Ectodermal cell (in vitro differentiated cells): Measurements from ENCODE around the gene TMEM59.

Experiments used
- H3K27ac ChIP-seq: 2 replicates; pipeline ENCODE4 v1.7.0; 2013; ENCODE audit warnings: mild to moderate bottlenecking, low read depth, low read length; ENCODE audit not compliant: insufficient read depth, poor library complexity, severe bottlenecking
- H3K27me3 ChIP-seq: 2 replicates; pipeline ENCODE4 v1.7.0; 2013; ENCODE audit warnings: mild to moderate bottlenecking, low read length; ENCODE audit not compliant: insufficient read depth, control insufficient read depth, poor library complexity, severe bottlenecking
- H3K36me3 ChIP-seq: one replicate; pipeline ENCODE4 v1.7.0; 2013; ENCODE audit warnings: low read length; ENCODE audit not compliant: control insufficient read depth, insufficient read depth
- H3K4me1 ChIP-seq: one replicate; pipeline ENCODE4 v1.7.0; 2013; ENCODE audit warnings: low read length; ENCODE audit not compliant: control insufficient read depth, insufficient read depth
- H3K4me3 ChIP-seq: 2 replicates; pipeline ENCODE4 v1.7.0; 2013; ENCODE audit warnings: low read depth, low read length, control low read depth; ENCODE audit not compliant: insufficient read depth
- H3K9me3 ChIP-seq: 2 replicates; pipeline ENCODE4 v1.7.0; 2013; ENCODE audit warnings: mild to moderate bottlenecking, low read length, moderate library complexity; ENCODE audit not compliant: control insufficient read depth
- WGBS, 2 experiments: methylation state at CpG; one replicate each; pipeline ENCODE4 v1.1.7; 2013; ENCODE audit warnings: missing lambda C conversion rate in 2 of 2; 5-methylcytosine and 5-hydroxymethylcytosine counted together

Gene TMEM59

GRCh38 chr1:54088385-54088784, 35.4 kb upstream of the TMEM59 start:
- 92 to 98% methylated on average over 5 of the region's 5 CpGs for WGBS, 2 experiments

GRCh38 chr1:54086754-54087153, 33.8 kb upstream of the TMEM59 start:
- H3K4me1 ChIP-seq: no peaks in the 10 kb centered on the region
- H3K36me3 ChIP-seq: no peaks in the 10 kb centered on the region
- H3K4me3 ChIP-seq: no peak overlapping the region
- no peaks in the 10 kb centered on the region for H3K9me3 ChIP-seq
- H3K27me3 ChIP-seq: no peaks in the 10 kb centered on the region
- no peak overlapping the region for H3K27ac ChIP-seq
- 100% methylated on average over 1 of the region's 1 CpG for WGBS, 2 experiments

More at GRCh38 chr1:54088385-54088784, 35.4 kb upstream of the TMEM59 start:
- no peak overlapping the region for H3K27ac ChIP-seq
- no peaks in the 10 kb centered on the region for H3K36me3 ChIP-seq
- no peaks in the 10 kb centered on the region for H3K27me3 ChIP-seq
- H3K9me3 ChIP-seq: no peaks in the 10 kb centered on the region
- no peak overlapping the region for H3K4me3 ChIP-seq
- no peaks in the 10 kb centered on the region for H3K4me1 ChIP-seq

- WGBS, 2 experiments: 77 to 78% methylated on average over 1 to 2 of the region's 2 CpGs
- Histone ChIP-seq H3K36me3 (no peaks in the 10 kb centered on the region), H3K4me3 (no peak overlapping the region), H3K9me3 (no peaks in the 10 kb centered on the region), H3K27me3 (no peaks in the 10 kb centered on the region), H3K27ac (no peak overlapping the region), H3K4me1 (no peaks in the 10 kb centered on the region)
Measured at GRCh38 chr1:54084794-54085193, 31.8 kb upstream of the TMEM59 start.

GRCh38 chr1:54081306-54082270, 28.6 kb upstream of the TMEM59 start:
- Histone ChIP-seq H3K4me3 (no peak overlapping the region), H3K27me3 (no peaks in the 10 kb centered on the region), H3K27ac (no peak overlapping the region), H3K36me3 (no peaks in the 10 kb centered on the region), H3K4me1 (no peaks in the 10 kb centered on the region), H3K9me3 (no peaks in the 10 kb centered on the region)
- 62 to 63% methylated on average over 8 of the region's 8 CpGs for WGBS, 2 experiments

- H3K36me3 ChIP-seq: no peaks in the 10 kb centered on the region
- no peak overlapping the region for H3K4me3 ChIP-seq
- no peaks in the 10 kb centered on the region for H3K9me3 ChIP-seq
- H3K4me1 ChIP-seq: no peaks in the 10 kb centered on the region
- H3K27ac ChIP-seq: no peak overlapping the region
- H3K27me3 ChIP-seq: no peaks in the 10 kb centered on the region
- WGBS, 2 experiments: 90 to 100% methylated on average over 2 of the region's 2 CpGs
Measured at GRCh38 chr1:54080598-54081049, 27.6 kb upstream of the TMEM59 start.

- no peaks in the 10 kb centered on the region for H3K27me3 ChIP-seq
- H3K36me3 ChIP-seq: no peaks in the 10 kb centered on the region
- no peak overlapping the region for H3K4me3 ChIP-seq
- no peak overlapping the region for H3K27ac ChIP-seq
- no peaks in the 10 kb centered on the region for H3K9me3 ChIP-seq
- H3K4me1 ChIP-seq: no peaks in the 10 kb centered on the region
Measured at GRCh38 chr1:54077359-54077758, 24.4 kb upstream of the TMEM59 start.

GRCh38 chr1:54070171-54070837, 17.3 kb upstream of the TMEM59 start:
- Histone ChIP-seq H3K36me3 (no peaks in the 10 kb centered on the region), H3K4me1 (no peaks in the 10 kb centered on the region), H3K27ac (no peak overlapping the region), H3K27me3 (no peaks in the 10 kb centered on the region), H3K4me3 (no peak overlapping the region), H3K9me3 (no peaks in the 10 kb centered on the region)
- WGBS, 2 experiments: 95 to 100% methylated on average over 1 of the region's 2 CpGs

GRCh38 chr1:54069791-54070170, 16.8 kb upstream of the TMEM59 start:
- no peak overlapping the region for H3K27ac ChIP-seq
- no peaks in the 10 kb centered on the region for H3K36me3 ChIP-seq
- no peaks in the 10 kb centered on the region for H3K9me3 ChIP-seq
- no peak overlapping the region for H3K4me3 ChIP-seq
- 82 to 96% methylated on average over 1 of the region's 1 CpG for WGBS, 2 experiments
- H3K27me3 ChIP-seq: no peaks in the 10 kb centered on the region
- H3K4me1 ChIP-seq: no peaks in the 10 kb centered on the region

- Histone ChIP-seq H3K4me1 (no peaks in the 10 kb centered on the region), H3K9me3 (no peaks in the 10 kb centered on the region), H3K27ac (no peak overlapping the region), H3K4me3 (no peak overlapping the region), H3K27me3 (no peaks in the 10 kb centered on the region), H3K36me3 (no peaks in the 10 kb centered on the region)
- WGBS, 2 experiments: 94 to 97% methylated on average over 5 of the region's 5 CpGs
Measured at GRCh38 chr1:54064299-54064698, 11.3 kb upstream of the TMEM59 start.

- Histone ChIP-seq H3K4me1 (peaks cover 7% of the 10 kb centered on the region), H3K27me3 (no peaks in the 10 kb centered on the region), H3K27ac (no peak overlapping the region), H3K4me3 (peak overlapping the region; percentile 91), H3K9me3 (no peaks in the 10 kb centered on the region), H3K36me3 (no peaks in the 10 kb centered on the region)
- 84 to 85% methylated on average over 5 of the region's 5 CpGs for WGBS, 2 experiments
Measured at GRCh38 chr1:54054438-54054749, 1.4 kb upstream of the TMEM59 start.
